GM13976 (cell line): Measurements from ENCODE around the gene GFM2.
"Not testable (repeated sequence)": the region's sequence is repeated elsewhere in the genome, so short reads cannot be mapped to it uniquely, and the experiment has no call there.

Experiments used
- DNase-seq: peaks from one replicate; pipeline ENCODE4 v3.0.0; 2012; ENCODE audit warnings: low spot score
- in situ Hi-C: fragments of 300-500 bp; cut with MboI; formaldehyde crosslinking; loops from one replicate; pipeline ENCODE4 v1.12.0; 2022; ENCODE audit warnings: low sequenced_read_pairs, mixed read lengths, inconsistent platforms; ENCODE audit not compliant: unreplicated experiment
- TF ChIP-seq, protein P1 (sequence below): IDR thresholded peaks from 2 replicates; pipeline ENCODE4 v1.5.1; 2012; ENCODE audit warnings: borderline replicate concordance, mild to moderate bottlenecking; ENCODE audit not compliant: insufficient read depth; ENCODE audit errors: extremely low read depth, missing control alignments, control extremely low read depth

Gene GFM2

GRCh38 chr5:74766849-74767578 lies at the start of gene GFM2, which contains the start of gene NSA2:
TSS of gene GFM2 (minus strand) at chr5:74767117. CDS start at chr5:74763742, 3,375 bp downstream.
TSS of gene NSA2 (plus strand) at chr5:74767249. CDS start at chr5:74767361, 112 bp downstream.
- TF ChIP-seq, protein P1, sequence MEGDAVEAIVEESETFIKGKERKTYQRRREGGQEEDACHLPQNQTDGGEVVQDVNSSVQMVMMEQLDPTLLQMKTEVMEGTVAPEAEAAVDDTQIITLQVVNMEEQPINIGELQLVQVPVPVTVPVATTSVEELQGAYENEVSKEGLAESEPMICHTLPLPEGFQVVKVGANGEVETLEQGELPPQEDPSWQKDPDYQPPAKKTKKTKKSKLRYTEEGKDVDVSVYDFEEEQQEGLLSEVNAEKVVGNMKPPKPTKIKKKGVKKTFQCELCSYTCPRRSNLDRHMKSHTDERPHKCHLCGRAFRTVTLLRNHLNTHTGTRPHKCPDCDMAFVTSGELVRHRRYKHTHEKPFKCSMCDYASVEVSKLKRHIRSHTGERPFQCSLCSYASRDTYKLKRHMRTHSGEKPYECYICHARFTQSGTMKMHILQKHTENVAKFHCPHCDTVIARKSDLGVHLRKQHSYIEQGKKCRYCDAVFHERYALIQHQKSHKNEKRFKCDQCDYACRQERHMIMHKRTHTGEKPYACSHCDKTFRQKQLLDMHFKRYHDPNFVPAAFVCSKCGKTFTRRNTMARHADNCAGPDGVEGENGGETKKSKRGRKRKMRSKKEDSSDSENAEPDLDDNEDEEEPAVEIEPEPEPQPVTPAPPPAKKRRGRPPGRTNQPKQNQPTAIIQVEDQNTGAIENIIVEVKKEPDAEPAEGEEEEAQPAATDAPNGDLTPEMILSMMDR, result no peak
- DNase-seq, result peak; percentile 87
- in situ Hi-C loops, result no loop called here

DNA sequence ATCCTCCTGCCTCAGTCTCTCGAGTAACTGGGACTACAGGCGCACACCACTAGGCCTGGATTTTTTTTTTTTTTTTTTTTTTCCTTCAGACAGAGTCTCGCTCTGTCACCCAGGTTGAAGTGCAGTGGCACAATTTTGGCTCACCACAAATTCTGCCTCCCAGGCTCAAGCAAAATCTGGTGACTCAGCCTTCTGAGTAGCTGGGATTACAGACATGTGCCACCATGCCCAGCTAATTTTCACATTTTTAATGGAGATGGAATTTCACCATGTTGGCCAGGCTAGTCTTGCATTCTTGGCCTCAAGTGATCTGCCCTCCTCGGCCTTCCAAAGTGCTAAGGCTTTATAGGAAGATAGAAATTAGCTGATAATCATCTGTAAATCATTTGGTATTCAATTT lies 44.0 kb upstream of the GFM2 start:
- TF ChIP-seq, protein P1, result no peak
- in situ Hi-C loops, result no loop called here
- DNase-seq, result no peak

- TF ChIP-seq, protein P1, result no peak
- DNase-seq, result no peak
- in situ Hi-C loops, result no loop called here
Measured at GRCh38 chr5:74801941-74802340, 35.0 kb upstream of the GFM2 start.

GRCh38 chr5:74801197-74801596 lies 34.3 kb upstream of the GFM2 start:
- DNase-seq, result no peak
- in situ Hi-C loops, result no loop called here
- TF ChIP-seq, protein P1, result no peak

DNA sequence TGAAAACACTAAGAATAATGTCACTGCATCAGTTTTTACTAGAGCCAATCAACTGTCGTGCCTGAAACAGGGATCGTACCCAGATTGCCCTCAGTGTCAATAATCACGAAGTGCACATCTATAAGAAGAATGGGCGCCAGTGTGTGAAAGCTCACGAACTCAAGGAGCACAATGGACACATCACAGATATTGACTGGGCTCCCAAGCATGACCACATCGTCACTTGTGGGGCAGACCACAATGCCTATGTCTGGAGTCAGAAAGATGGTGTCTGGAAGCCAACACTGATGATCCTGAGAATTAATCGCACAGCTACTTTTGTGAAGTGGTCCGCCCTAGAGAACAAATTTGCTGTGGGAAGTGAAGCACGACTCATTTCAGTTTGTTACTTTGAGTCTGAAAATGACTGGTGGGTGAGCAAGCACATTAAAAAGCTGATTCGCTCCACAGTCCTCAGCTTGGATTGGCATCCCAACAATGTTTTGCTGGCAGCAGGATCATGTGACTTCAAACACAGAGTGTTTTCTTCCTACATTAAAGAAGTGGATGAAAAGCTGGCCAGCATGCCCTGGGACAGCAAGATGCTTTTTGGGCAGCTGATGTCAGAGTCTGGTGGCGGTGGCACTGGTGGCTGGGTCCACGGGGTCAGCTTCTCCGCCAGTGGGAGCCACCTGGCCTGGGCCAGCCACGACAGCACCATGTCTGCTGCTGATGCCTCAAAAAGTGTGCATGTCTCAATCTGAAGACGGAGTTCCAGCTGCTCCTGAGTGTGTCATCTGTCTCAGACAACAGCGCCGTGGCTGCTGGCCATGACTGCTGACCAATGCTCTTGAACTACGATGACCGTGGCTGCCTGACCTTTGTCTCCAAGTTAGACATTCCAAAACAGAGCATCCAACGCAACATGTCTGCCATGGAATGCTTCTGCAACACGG lies 32.3 kb upstream of the GFM2 start:
- in situ Hi-C loops, result no loop called here
- no peak for DNase-seq
- TF ChIP-seq, protein P1, result no peak

DNA sequence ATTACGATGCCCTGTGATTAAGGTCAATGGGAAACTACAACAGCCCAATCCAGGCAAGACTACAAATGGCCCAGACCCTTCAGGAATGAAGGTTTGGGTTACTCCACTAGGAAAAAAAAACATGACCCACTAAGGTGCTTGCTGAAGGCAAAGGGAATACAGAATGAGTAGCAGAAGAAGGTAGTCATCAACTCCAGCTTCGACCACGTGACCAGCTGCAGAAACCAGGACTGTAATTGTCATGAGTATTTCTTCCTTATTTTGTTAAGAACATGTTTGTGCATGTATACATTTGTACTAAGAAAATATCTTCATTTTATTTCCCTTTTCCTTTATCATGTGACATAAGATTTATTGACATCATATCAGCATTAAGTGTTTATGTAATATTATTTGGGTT lies 24.8 kb upstream of the GFM2 start:
- DNase-seq, in situ Hi-C loops: not testable (repeated sequence)

DNA sequence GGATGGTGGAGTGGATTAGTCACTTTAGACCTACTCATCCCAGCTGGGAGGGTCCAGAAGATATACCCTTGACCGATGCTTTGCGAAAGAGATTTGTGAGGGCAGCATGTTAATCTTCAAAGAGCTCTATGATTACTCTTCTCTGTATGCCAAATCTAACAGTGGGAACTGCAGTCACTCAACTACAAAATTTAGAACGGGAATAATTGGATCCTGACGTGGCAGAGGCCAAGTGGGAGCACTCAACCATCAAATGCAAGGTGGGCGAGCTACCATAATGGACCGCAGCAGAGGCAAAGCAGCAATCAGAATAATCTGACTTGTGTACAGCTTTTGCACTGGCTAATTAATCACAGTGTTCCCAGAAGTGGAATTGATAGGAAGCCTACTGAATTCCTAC lies 20.5 kb upstream of the GFM2 start:
- DNase-seq, result no peak
- TF ChIP-seq, protein P1, result no peak
- in situ Hi-C loops, result no loop called here
